ENCODE data around the gene RAMP1.

Gene RAMP1

DNA sequence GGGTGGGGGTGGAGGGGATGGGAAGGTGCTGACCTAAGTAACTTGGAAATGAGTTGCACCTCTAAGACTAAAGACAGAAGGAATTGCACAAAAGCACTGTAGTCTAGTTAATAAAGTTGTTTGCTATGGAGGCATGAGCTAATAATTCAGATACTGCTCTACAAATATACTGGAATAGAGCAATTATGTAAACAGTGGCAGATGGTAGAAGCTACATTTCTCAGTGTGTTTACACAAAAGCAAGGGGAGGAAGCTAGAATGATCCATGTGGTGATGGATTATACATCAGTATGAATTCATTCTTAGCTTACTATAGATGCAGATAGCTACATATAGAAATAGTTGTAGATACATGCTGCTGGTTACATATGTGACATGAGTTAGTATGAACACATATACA lies 79.8 kb downstream of the RAMP1 start:
- H4K91ac ChIP-seq (ENCODE audit: low read depth, low read length), result no peak overlapping the region
- H3K79me2 ChIP-seq (ENCODE audit: control insufficient read depth, insufficient read depth, low read length, poor library complexity), result no peaks in the 10 kb centered on the region
- H3K27me3 ChIP-seq (ENCODE audit: insufficient read depth, low read length), result no peaks in the 10 kb centered on the region
- no peak overlapping the region for H4K12ac ChIP-seq (ENCODE audit: low read depth, low read length)
- H3K27ac ChIP-seq (ENCODE audit: low read depth, low read length), result no peak overlapping the region
- no peak for DNase-seq
- no peak overlapping the region for H3K14ac ChIP-seq (ENCODE audit: low read length)
- no peak overlapping the region for H2AK5ac ChIP-seq (ENCODE audit: low read length)
- H3K18ac ChIP-seq (ENCODE audit: low read length), result no peak overlapping the region
- no peak overlapping the region for H3K4me3 ChIP-seq (ENCODE audit: low read depth, low read length)
- H3K9ac ChIP-seq (ENCODE audit: low read length), result no peak overlapping the region
- no peaks in the 10 kb centered on the region for H3K36me3 ChIP-seq (ENCODE audit: control insufficient read depth in 1 of 2, insufficient read depth in 2 of 2, low read length in 2 of 2)
- H3K4ac ChIP-seq (ENCODE audit: low read depth, low read length), result no peak overlapping the region
- no peak overlapping the region for H3K23ac ChIP-seq (ENCODE audit: low read length)
- H3K79me1 ChIP-seq (ENCODE audit: low read length), result no peaks in the 10 kb centered on the region
- H3K4me1 ChIP-seq (ENCODE audit: control insufficient read depth in 1 of 2, insufficient read depth in 2 of 2, low read length in 2 of 2), result peaks cover 4 to 9% of the 10 kb centered on the region in 2 experiments
- H2BK12ac ChIP-seq (ENCODE audit: low read length), result no peak overlapping the region
- H2BK120ac ChIP-seq (ENCODE audit: insufficient read depth, low read length, poor library complexity), result peak overlapping the region; percentile 93
- no peak overlapping the region for H4K8ac ChIP-seq (ENCODE audit: low read depth, low read length)
- H3K4me2 ChIP-seq (ENCODE audit: low read length), result no peak overlapping the region
- H3K9me3 ChIP-seq (ENCODE audit: insufficient read depth, low read depth, low read length), result peaks cover 9% of the 10 kb centered on the region
- no peak overlapping the region for H2BK5ac ChIP-seq (ENCODE audit: low read depth, low read length, poor library complexity)
- H2AFZ ChIP-seq (ENCODE audit: insufficient read depth, low read length, poor library complexity), result no peak overlapping the region

DNA sequence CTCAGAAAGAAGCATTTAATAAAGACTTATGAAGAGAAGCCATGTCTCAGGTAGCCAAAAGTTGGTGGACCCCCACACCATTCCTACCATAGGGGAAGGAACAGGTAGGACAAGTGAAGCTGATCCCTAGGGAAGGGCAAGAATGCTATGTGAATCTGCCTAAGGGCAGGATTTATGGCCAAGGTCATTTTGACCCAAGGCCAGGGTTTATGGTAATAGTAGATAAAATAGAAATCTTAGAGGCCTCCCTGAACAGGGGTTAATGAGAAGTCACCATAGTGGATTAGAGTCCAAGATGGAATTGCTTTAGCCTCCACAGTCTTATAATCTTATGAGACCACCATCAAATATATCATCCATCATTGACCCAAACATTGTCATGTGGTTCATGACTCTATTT lies 81.4 kb downstream of the RAMP1 start:
- Histone ChIP-seq H3K18ac (ENCODE audit: low read length) (no peak overlapping the region), H3K4me1 (ENCODE audit: control insufficient read depth in 1 of 2, insufficient read depth in 2 of 2, low read length in 2 of 2) (peaks cover 3 to 9% of the 10 kb centered on the region in 2 experiments), H2BK120ac (ENCODE audit: insufficient read depth, low read length, poor library complexity) (no peak overlapping the region), H3K9ac (ENCODE audit: low read length) (no peak overlapping the region), H3K23ac (ENCODE audit: low read length) (no peak overlapping the region), H4K12ac (ENCODE audit: low read depth, low read length) (no peak overlapping the region), H3K9me3 (ENCODE audit: insufficient read depth, low read depth, low read length) (peaks cover 23% of the 10 kb centered on the region), H2BK12ac (ENCODE audit: low read length) (no peak overlapping the region), H3K4me3 (ENCODE audit: low read depth, low read length) (no peak overlapping the region), H2BK5ac (ENCODE audit: low read depth, low read length, poor library complexity) (no peak overlapping the region), H2AK5ac (ENCODE audit: low read length) (no peak overlapping the region), H2AFZ (ENCODE audit: insufficient read depth, low read length, poor library complexity) (no peak overlapping the region), H4K8ac (ENCODE audit: low read depth, low read length) (no peak overlapping the region), H3K79me1 (ENCODE audit: low read length) (no peaks in the 10 kb centered on the region), H4K91ac (ENCODE audit: low read depth, low read length) (no peak overlapping the region), H3K27ac (ENCODE audit: low read depth, low read length) (no peak overlapping the region), H3K36me3 (ENCODE audit: control insufficient read depth in 1 of 2, insufficient read depth in 2 of 2, low read length in 2 of 2) (no peaks in the 10 kb centered on the region), H3K27me3 (ENCODE audit: insufficient read depth, low read length) (no peaks in the 10 kb centered on the region), H3K79me2 (ENCODE audit: control insufficient read depth, insufficient read depth, low read length, poor library complexity) (no peaks in the 10 kb centered on the region), H3K4me2 (ENCODE audit: low read length) (no peak overlapping the region), H3K14ac (ENCODE audit: low read length) (no peak overlapping the region), H3K4ac (ENCODE audit: low read depth, low read length) (no peak overlapping the region)
- DNase-seq, result peak in 1 of 2 donors; percentile 36

DNA sequence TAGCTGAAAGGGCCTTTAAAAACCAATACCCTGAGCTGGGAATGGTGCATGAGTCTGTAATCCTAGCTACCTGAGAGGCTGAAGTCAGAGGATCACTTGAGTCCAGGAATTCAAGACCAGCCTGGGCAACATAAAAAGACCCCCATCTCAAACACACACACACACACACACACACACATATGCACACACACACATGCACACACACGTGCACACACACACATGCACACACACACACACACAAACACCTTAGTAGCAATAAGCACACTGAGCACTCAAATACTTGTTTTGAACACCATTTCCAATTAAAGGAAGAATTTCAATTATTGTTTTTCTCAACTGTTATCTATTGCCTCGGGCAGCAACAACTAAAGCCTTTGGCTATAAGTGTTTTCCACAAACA lies 81.8 kb downstream of the RAMP1 start:
- H3K14ac ChIP-seq (ENCODE audit: low read length), result no peak overlapping the region
- H3K18ac ChIP-seq (ENCODE audit: low read length), result no peak overlapping the region
- H2BK12ac ChIP-seq (ENCODE audit: low read length), result no peak overlapping the region
- no peaks in the 10 kb centered on the region for H3K79me1 ChIP-seq (ENCODE audit: low read length)
- no CpG with 5 or more reads among the region's 2 CpGs for WGBS (ENCODE audit: extremely low coverage, insufficient coverage, insufficient read length)
- no peak overlapping the region for H4K8ac ChIP-seq (ENCODE audit: low read depth, low read length)
- H3K27ac ChIP-seq (ENCODE audit: low read depth, low read length), result no peak overlapping the region
- H4K12ac ChIP-seq (ENCODE audit: low read depth, low read length), result no peak overlapping the region
- H3K23ac ChIP-seq (ENCODE audit: low read length), result no peak overlapping the region
- peak in 1 of 2 donors; percentile 75 for DNase-seq
- H3K4me2 ChIP-seq (ENCODE audit: low read length), result no peak overlapping the region
- no peaks in the 10 kb centered on the region for H3K36me3 ChIP-seq (ENCODE audit: control insufficient read depth in 1 of 2, insufficient read depth in 2 of 2, low read length in 2 of 2)
- H4K91ac ChIP-seq (ENCODE audit: low read depth, low read length), result no peak overlapping the region
- H3K4me1 ChIP-seq (ENCODE audit: control insufficient read depth in 1 of 2, insufficient read depth in 2 of 2, low read length in 2 of 2), result peaks cover 2 to 7% of the 10 kb centered on the region in 2 experiments
- H3K9ac ChIP-seq (ENCODE audit: low read length), result no peak overlapping the region
- H2BK5ac ChIP-seq (ENCODE audit: low read depth, low read length, poor library complexity), result no peak overlapping the region
- H3K27me3 ChIP-seq (ENCODE audit: insufficient read depth, low read length), result no peaks in the 10 kb centered on the region
- H2AFZ ChIP-seq (ENCODE audit: insufficient read depth, low read length, poor library complexity), result no peak overlapping the region
- peaks cover 24% of the 10 kb centered on the region for H3K9me3 ChIP-seq (ENCODE audit: insufficient read depth, low read depth, low read length)
- no peak overlapping the region for H2BK120ac ChIP-seq (ENCODE audit: insufficient read depth, low read length, poor library complexity)
- H3K4me3 ChIP-seq (ENCODE audit: low read depth, low read length), result no peak overlapping the region
- no peak overlapping the region for H2AK5ac ChIP-seq (ENCODE audit: low read length)
- no peak overlapping the region for H3K4ac ChIP-seq (ENCODE audit: low read depth, low read length)
- H3K79me2 ChIP-seq (ENCODE audit: control insufficient read depth, insufficient read depth, low read length, poor library complexity), result no peaks in the 10 kb centered on the region

DNA sequence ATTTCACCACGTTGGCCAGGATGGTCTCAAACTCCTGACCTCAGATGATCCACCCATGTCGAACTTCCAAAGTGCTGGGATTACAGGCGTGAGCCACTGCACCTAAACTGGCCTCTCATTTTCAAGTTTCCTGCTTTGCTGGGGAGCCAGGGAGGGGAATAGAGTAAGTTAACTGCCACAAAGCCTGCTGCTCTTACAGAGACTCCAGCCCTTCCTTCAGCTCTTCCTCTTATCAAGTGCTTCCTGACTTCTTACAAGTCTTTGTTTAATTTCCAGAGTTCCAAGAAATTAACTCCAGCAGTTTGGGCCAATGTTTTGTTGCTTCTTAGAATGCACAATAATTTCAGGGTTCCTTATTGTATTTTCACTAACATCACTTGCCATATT lies 83.1 kb downstream of the RAMP1 start:
- WGBS (ENCODE audit: extremely low coverage, insufficient coverage, insufficient read length), result no CpG with 5 or more reads among the region's 3 CpGs
- Histone ChIP-seq H3K79me1 (ENCODE audit: low read length) (no peaks in the 10 kb centered on the region), H2BK120ac (ENCODE audit: insufficient read depth, low read length, poor library complexity) (no peak overlapping the region), H3K4me1 (ENCODE audit: control insufficient read depth in 1 of 2, insufficient read depth in 2 of 2, low read length in 2 of 2) (peaks cover 2 to 7% of the 10 kb centered on the region in 2 experiments), H3K36me3 (ENCODE audit: control insufficient read depth in 1 of 2, insufficient read depth in 2 of 2, low read length in 2 of 2) (no peaks in the 10 kb centered on the region), H2AFZ (ENCODE audit: insufficient read depth, low read length, poor library complexity) (no peak overlapping the region), H2BK5ac (ENCODE audit: low read depth, low read length, poor library complexity) (no peak overlapping the region), H2BK12ac (ENCODE audit: low read length) (no peak overlapping the region), H3K4me3 (ENCODE audit: low read depth, low read length) (no peak overlapping the region), H2AK5ac (ENCODE audit: low read length) (no peak overlapping the region), H3K27ac (ENCODE audit: low read depth, low read length) (no peak overlapping the region), H3K4me2 (ENCODE audit: low read length) (no peak overlapping the region), H3K23ac (ENCODE audit: low read length) (no peak overlapping the region), H3K18ac (ENCODE audit: low read length) (no peak overlapping the region), H3K9me3 (ENCODE audit: insufficient read depth, low read depth, low read length) (peaks cover 24% of the 10 kb centered on the region), H4K8ac (ENCODE audit: low read depth, low read length) (no peak overlapping the region), H3K27me3 (ENCODE audit: insufficient read depth, low read length) (no peaks in the 10 kb centered on the region), H3K9ac (ENCODE audit: low read length) (no peak overlapping the region), H3K79me2 (ENCODE audit: control insufficient read depth, insufficient read depth, low read length, poor library complexity) (no peaks in the 10 kb centered on the region), H3K14ac (ENCODE audit: low read length) (no peak overlapping the region), H4K91ac (ENCODE audit: low read depth, low read length) (no peak overlapping the region), H3K4ac (ENCODE audit: low read depth, low read length) (no peak overlapping the region), H4K12ac (ENCODE audit: low read depth, low read length) (no peak overlapping the region)
- no peak for DNase-seq
